Measurements from ENCODE around the gene CDRT4.

- TF ChIP-seq POLR2A (IDR thresholded peaks at IDR 0.05; ENCODE audit: low read depth, low read length) (no peak), TAF1 (IDR thresholded peaks at IDR 0.05; ENCODE audit: low read depth, low read length) (no peak), POLR2AphosphoS5 (IDR thresholded peaks at IDR 0.05; ENCODE audit: low read depth, low read length) (no peak), POU2F2 (IDR thresholded peaks at IDR 0.05; ENCODE audit: low read depth, low read length) (no peak), SPI1 (IDR thresholded peaks at IDR 0.05; ENCODE audit: low read depth, low read length) (no peak), PAX5 (IDR thresholded peaks at IDR 0.05; ENCODE audit: insufficient read depth, low read length, severe bottlenecking) (no peak)
Observed at GRCh38 chr17:15408803-15409202, 58.6 kb downstream of the CDRT4 start.

Data from GM12891 (cell line).